NCI-H187 treated with DMSO at 0.1 percent for 48 hours (cell line): ENCODE measurements around the gene ZNF652.
"Not testable (repeated sequence)": the region's sequence is repeated elsewhere in the genome, so short reads cannot be mapped to it uniquely, and the experiment has no call there.

Experiments
- DNase-seq: peaks from one replicate; lab custom pipeline; 2025; lab: John Stamatoyannopoulos, UW

ZNF652 gene

GRCh38 chr17:49261540-49261939 is 100.5 kb downstream of the ZNF652 start:
- DNase-seq, result not testable (repeated sequence)

DNA sequence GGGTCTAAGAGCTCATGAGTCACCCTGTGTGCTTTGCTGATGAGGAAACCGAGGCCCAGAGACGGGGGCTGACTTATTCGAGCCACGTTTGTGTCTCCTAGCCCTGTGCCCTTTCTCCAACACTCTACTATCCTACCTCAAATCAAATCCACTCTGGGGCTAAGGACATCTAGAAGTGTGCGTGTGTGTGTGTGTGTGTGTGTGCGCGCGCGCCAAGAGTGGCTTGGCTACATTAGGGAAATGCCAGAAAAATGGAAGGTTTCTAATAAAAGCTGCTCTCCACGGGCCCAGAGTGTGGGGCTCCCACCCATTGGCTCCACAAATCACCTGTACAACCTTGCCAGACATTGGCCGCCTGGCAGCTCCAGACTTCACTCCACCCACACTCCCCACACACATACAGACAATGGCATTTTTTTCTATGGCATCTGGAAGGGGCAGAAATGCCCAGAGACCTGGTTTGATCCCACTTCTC is 101.2 kb downstream of the ZNF652 start:
- no peak for DNase-seq

GRCh38 chr17:49260011-49260816 is 101.8 kb downstream of the ZNF652 start:
- DNase-seq, result no peak

DNA sequence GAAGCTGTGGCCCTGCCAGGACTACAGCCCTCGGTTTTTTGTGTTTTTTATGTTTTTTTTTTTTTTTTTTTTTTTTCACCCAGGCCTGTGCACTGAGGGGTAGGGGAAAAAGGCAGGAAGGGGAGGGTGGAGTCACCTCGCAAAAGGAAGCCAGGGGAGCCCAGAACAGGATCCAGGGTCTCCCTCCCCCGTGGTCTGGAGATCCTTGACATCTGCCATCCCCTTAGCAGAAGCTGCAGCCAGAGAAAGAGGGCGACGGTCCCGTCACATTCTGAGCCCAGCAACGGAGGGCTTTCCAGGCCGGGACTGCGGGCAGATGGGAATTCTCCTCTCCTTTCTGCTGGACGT is 102.4 kb downstream of the ZNF652 start:
- DNase-seq, result no peak

DNA sequence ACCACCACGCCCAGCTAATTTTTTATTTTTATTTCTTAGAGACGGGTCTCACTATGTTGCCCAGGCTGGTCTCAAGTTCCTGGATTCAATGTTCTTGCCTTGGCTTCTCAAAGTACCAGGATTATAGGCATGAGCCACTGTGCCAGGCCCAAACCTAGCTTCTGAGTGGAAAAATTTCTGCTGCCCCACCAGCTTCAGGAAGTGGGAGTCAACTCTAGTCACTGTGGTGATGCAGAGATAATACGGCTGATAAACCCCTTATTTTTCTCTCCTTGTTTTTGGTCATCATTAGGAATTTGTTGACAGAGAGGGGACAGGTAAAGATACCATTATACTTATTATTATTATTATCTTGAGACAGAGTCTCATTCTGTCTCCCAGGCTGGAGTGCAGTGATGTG is 103.7 kb downstream of the ZNF652 start:
- DNase-seq, result no peak

DNA sequence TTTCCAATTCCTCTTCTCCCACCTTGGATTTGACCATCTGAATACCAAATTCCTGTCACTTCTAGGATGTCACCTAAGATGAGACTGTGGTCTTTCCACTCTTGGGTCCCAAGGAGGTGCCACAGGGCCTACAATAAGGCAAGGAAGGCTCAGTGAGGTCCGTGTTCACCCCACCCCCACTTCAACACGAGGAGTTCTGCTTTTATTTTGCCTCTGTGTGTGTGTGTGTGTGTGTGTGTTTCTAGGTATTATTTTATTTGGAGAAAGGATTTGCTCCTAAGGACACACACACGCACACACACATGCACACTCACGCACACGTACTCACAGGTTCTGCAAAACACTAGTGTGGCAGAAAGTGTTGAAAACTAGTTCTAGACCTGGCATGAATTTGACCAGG is 106.9 kb downstream of the ZNF652 start:
- no peak for DNase-seq

DNA sequence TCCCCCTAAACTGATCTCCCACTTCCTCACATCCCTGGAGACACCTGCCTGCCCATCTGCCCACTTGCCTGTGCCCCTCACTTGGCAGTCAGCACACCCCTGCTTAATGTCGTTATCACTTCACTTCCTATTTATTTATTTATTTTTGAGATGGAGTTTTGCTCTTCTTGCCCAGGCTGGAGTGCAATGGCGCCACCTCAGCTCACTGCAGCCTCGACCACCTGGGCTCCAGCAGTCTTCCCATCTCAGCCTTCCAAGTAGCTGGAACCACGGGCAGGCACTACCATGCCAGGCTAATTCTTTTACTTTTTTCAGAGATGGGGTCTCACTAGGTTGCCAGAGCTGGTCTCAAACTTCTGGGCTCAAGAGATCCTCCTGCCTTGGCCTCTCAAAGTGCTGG is 108.0 kb downstream of the ZNF652 start:
- DNase-seq, result no peak

GRCh38 chr17:49252148-49252695 is 109.8 kb downstream of the ZNF652 start:
- no peak for DNase-seq

DNA sequence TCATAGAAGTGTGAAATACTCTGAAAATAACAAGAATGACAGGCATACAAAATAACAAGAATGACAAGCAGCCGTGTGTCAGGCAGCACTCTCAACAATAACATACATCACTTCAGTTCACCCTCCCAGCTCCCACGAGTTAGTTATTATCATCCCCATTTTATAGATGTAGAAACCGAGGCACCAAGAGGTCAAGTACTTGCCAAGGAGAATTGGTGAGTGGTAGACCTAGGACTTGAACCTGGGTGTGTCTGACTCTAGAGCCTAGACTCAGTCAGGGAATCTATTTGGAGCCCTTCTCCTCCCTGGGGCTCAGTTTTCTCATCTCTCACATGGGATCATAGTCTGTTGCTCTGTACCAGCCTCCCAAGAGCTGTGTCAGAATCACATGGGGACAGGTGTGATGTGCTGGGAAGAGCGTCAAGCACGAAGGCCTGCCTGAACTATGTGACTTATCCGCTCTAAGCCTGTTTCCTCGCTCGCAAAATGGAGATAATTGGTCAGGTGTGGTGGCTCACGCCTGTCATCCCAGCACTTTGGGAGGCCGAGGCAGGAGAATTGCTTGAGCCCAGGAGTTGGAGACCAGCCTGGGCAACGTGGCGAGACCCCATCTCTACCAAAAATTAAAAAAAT is 112.0 kb downstream of the ZNF652 start:
- no peak for DNase-seq

GRCh38 chr17:49249292-49249794 is 112.7 kb downstream of the ZNF652 start:
- no peak for DNase-seq

DNA sequence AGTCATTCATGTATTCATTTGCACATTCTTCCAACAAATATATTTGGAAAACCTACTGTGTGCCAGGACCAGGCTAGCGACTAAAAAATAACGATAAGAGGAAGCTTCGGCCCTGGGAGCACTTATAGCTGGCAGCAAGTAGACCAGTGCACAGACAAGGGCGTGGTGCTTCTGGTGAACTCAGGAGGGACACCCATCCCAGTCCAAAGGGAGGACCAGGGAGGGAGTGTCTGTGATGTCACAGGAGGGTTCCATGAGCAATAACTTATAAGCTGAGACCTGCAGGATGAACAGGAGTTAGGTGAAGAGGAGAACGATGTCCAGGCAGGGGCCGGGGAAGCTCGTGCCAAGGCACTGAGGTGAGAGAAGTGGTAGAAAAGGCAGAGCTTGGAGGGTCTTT is 114.1 kb downstream of the ZNF652 start:
- no peak for DNase-seq

GRCh38 chr17:49244839-49245238 is 117.2 kb downstream of the ZNF652 start:
- DNase-seq, result no peak
